Loucy (cell line): ENCODE results near the gene DYNC2H1.

Source experiments
- H2AFZ ChIP-seq: fragments of 200-600 bp; sonication (generic); 2 replicates; pipeline ENCODE4 v1.6.0; 2016; ENCODE audit warnings: antibody characterized with exemption, mild to moderate bottlenecking, low read length, moderate library complexity
- H3F3A ChIP-seq: fragments of 200-600 bp; 2 replicates; pipeline ENCODE4 v1.6.0; 2016; ENCODE audit warnings: antibody characterized with exemption, low read depth, mild to moderate bottlenecking
- H3K27me3 ChIP-seq: fragments of 200-600 bp; sonication (generic); 2 replicates; pipeline ENCODE4 v1.6.1; 2014; ENCODE audit warnings: low read length, mild to moderate bottlenecking; ENCODE audit not compliant: insufficient read depth, poor library complexity, severe bottlenecking
- H3K36me3 ChIP-seq: fragments of 200-600 bp; sonication (generic); 2 replicates; pipeline ENCODE4 v1.6.1; 2016; ENCODE audit warnings: low read length; ENCODE audit not compliant: insufficient read depth
- H3K4me1 ChIP-seq: fragments of 200-600 bp; sonication (generic); 2 replicates; pipeline ENCODE4 v1.5.1; 2014; ENCODE audit warnings: low read length, mild to moderate bottlenecking; ENCODE audit not compliant: insufficient read depth, poor library complexity, severe bottlenecking
- H3K4me2 ChIP-seq: fragments of 200-600 bp; sonication (generic); 2 replicates; pipeline ENCODE4 v1.6.0; 2014; ENCODE audit warnings: antibody characterized with exemption, low read length, low read depth, mild to moderate bottlenecking; ENCODE audit not compliant: poor library complexity, severe bottlenecking
- H3K4me3 ChIP-seq: fragments of 200-600 bp; sonication (generic); 2 replicates; pipeline ENCODE4 v1.5.1; 2014; ENCODE audit warnings: low read length, mild to moderate bottlenecking, mixed read lengths; ENCODE audit not compliant: poor library complexity, severe bottlenecking
- H3K79me2 ChIP-seq: fragments of 200-600 bp; sonication (generic); 2 replicates; pipeline ENCODE4 v1.6.1; 2014; ENCODE audit warnings: low read length; ENCODE audit not compliant: insufficient read depth
- H3K9ac ChIP-seq: fragments of 200-600 bp; sonication (generic); 2 replicates; pipeline ENCODE4 v1.6.0; 2014; ENCODE audit warnings: mild to moderate bottlenecking, low read depth, low read length, moderate library complexity; ENCODE audit not compliant: poor library complexity, severe bottlenecking
- H3K9me2 ChIP-seq: fragments of 200-600 bp; sonication (generic); replicated peaks from 2 replicates; pipeline ENCODE4 v1.6.1; 2016; ENCODE audit warnings: low read depth, low read length, mixed read lengths
- H3K9me3 ChIP-seq: fragments of 200-600 bp; sonication (generic); 2 replicates; pipeline ENCODE4 v1.6.1; 2014; ENCODE audit warnings: mild to moderate bottlenecking, antibody characterized with exemption, low read length, low read depth; ENCODE audit not compliant: insufficient read depth
- H4K20me1 ChIP-seq: fragments of 200-600 bp; sonication (generic); 2 replicates; pipeline ENCODE4 v1.6.0; 2014; ENCODE audit warnings: antibody characterized with exemption, low read length, mild to moderate bottlenecking; ENCODE audit not compliant: insufficient read depth, poor library complexity, severe bottlenecking
- EZH2phosphoT487 ChIP-seq: fragments of 200-600 bp; IDR thresholded peaks from 2 replicates; pipeline ENCODE4 v1.6.1; 2018; ENCODE audit warnings: antibody characterized with exemption, mild to moderate bottlenecking, moderate library complexity, borderline replicate concordance
- TF ChIP-seq, protein P1 (sequence below): fragments of 200-600 bp; sonication (generic); conservative IDR thresholded peaks from 2 replicates; pipeline ENCODE4 v1.5.1; 2014; ENCODE audit warnings: mild to moderate bottlenecking, antibody characterized with exemption, low read length

The DYNC2H1 gene

DNA sequence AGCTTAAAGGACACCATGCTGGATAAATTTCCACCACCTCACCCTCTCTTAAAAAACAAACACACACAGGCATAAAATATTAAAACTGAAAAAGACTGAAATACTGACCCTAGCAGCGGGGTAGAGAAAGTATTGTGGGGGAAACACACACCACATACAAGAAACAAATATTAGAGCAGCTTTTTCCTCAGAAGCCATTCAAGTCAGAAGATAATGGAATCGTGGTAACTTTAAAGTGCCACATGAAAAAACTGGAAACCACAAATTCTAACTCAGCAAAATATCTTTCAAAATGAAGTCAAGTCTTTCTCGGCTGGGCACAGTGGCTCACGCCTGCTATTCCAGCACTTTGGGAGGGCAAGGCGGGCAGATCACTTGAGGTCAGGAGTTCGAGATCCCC, 223.2 kb downstream of the DYNC2H1 start:
- TF ChIP-seq EZH2phosphoT487 = no peak
- TF ChIP-seq, protein P1, sequence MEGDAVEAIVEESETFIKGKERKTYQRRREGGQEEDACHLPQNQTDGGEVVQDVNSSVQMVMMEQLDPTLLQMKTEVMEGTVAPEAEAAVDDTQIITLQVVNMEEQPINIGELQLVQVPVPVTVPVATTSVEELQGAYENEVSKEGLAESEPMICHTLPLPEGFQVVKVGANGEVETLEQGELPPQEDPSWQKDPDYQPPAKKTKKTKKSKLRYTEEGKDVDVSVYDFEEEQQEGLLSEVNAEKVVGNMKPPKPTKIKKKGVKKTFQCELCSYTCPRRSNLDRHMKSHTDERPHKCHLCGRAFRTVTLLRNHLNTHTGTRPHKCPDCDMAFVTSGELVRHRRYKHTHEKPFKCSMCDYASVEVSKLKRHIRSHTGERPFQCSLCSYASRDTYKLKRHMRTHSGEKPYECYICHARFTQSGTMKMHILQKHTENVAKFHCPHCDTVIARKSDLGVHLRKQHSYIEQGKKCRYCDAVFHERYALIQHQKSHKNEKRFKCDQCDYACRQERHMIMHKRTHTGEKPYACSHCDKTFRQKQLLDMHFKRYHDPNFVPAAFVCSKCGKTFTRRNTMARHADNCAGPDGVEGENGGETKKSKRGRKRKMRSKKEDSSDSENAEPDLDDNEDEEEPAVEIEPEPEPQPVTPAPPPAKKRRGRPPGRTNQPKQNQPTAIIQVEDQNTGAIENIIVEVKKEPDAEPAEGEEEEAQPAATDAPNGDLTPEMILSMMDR = no peak
- Histone ChIP-seq H3K9me2 (no peaks in the 10 kb centered on the region), H3K4me2 (peak overlapping the region; percentile 48), H4K20me1 (no peaks in the 10 kb centered on the region), H3K9ac (no peak overlapping the region), H3K4me1 (peaks cover 10% of the 10 kb centered on the region), H3K4me3 (peak overlapping the region; percentile 5), H3F3A (no peaks in the 10 kb centered on the region; the same call in 1 of the 2 replicates), H2AFZ (no peak overlapping the region), H3K36me3 (no peaks in the 10 kb centered on the region), H3K9me3 (no peaks in the 10 kb centered on the region), H3K79me2 (no peaks in the 10 kb centered on the region), H3K27me3 (peaks cover 39% of the 10 kb centered on the region)

DNA sequence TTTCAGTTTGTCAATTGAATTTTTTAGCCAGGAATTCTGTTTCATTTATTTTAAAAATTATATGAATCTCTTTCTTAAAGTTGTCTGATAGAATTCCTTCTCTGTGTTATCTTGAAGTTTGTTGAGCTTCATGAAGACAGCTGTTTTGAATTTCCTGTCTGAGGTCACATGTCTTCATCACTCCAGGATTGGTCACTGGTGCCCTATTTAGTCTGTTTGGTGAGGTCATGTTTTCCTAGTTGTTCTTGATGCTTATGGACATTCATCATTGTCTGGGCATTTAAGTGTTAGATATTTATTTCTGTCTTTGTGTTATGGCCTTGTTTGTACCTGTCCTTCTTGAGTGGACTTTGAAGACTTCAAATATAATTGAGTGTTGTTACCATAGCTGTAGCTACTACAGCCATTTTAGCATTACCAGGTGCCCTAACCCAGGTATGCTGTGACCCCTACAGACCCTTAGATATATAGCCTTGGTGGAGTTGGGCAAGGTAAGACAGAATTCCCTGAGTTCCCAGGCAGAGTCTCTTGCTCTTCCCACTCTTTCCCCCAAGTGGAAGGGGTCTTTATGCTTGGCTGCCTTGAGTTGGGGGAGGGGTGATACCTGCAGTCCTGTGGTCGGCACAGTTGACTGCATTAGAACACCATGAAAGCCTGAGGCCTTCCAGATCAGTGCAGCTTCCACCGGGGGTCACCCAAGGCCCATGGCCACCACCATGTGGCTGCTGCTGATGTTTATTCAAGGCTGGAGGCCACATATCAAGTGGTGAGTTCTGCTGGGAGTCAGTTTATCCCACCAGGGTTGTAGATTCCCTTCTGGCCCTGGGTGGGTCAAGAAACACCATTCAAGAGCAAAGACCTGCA, 229.6 kb downstream of the DYNC2H1 start:
- Histone ChIP-seq H2AFZ (peak overlapping the region; percentile 62), H3K9me3 (no peaks in the 10 kb centered on the region)

DNA sequence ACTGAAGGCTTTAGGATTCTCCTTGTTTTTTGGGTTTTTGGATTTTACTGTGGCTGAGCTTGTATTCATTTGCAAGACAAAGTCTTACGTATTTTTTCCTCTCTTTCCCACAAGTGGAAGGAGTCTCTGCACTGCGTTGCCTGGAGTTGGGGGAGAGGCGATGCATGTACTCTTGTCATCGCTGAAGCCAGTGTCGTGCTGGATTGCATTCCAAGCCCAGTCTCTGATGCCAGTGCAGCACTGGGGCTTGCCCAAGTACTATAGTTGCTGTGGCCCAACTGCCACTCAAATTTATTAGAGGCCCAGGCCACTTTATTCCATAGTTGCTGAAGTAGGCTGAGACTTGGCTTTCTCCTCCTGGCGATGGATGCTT, 230.2 kb downstream of the DYNC2H1 start:
- no peak overlapping the region for H3K4me2 ChIP-seq
- H2AFZ ChIP-seq = peak overlapping the region; percentile 62
- no peak for TF ChIP-seq EZH2phosphoT487
- TF ChIP-seq, protein P1 = no peak

More for the DNA sequence above, 229.6 kb downstream of the DYNC2H1 start:
- no peaks in the 10 kb centered on the region for H3K9me2 ChIP-seq
- TF ChIP-seq, protein P1 = peak; percentile 78
- TF ChIP-seq EZH2phosphoT487 = no peak
- no peaks in the 10 kb centered on the region for H3K4me1 ChIP-seq
- H3K9ac ChIP-seq = no peak overlapping the region
- no peaks in the 10 kb centered on the region for H3K36me3 ChIP-seq
- H3K79me2 ChIP-seq = no peaks in the 10 kb centered on the region
- H3K27me3 ChIP-seq = peaks cover 19% of the 10 kb centered on the region
- H4K20me1 ChIP-seq = no peaks in the 10 kb centered on the region
- H3F3A ChIP-seq = no peaks in the 10 kb centered on the region; the same call in 1 of the 2 replicates
- H3K4me3 ChIP-seq = no peak overlapping the region
- H3K4me2 ChIP-seq = no peak overlapping the region

More for the DNA sequence above, 230.2 kb downstream of the DYNC2H1 start:
- no peak overlapping the region for H3K9ac ChIP-seq
- H3F3A ChIP-seq = no peaks in the 10 kb centered on the region; the same call in 1 of the 2 replicates
- no peaks in the 10 kb centered on the region for H3K79me2 ChIP-seq
- H3K9me3 ChIP-seq = no peaks in the 10 kb centered on the region
- no peaks in the 10 kb centered on the region for H4K20me1 ChIP-seq
- no peaks in the 10 kb centered on the region for H3K4me1 ChIP-seq
- H3K4me3 ChIP-seq = no peak overlapping the region
- H3K9me2 ChIP-seq = no peaks in the 10 kb centered on the region
- H3K36me3 ChIP-seq = no peaks in the 10 kb centered on the region
- H3K27me3 ChIP-seq = peaks cover 13% of the 10 kb centered on the region
